ENCODE measurements around the gene MISP. TPM values are rescaled to one million over a fixed set of nuclear protein-coding genes. Genes with fewer than 3 reads are reported as not detected.

MISP gene
- total and polyA plus RNA-seq, 2 of the 13 experiments (the other 11 are each of a cell fraction or from before 2014, with no cell fraction given), result 0.67 to 1.3 TPM

DNA sequence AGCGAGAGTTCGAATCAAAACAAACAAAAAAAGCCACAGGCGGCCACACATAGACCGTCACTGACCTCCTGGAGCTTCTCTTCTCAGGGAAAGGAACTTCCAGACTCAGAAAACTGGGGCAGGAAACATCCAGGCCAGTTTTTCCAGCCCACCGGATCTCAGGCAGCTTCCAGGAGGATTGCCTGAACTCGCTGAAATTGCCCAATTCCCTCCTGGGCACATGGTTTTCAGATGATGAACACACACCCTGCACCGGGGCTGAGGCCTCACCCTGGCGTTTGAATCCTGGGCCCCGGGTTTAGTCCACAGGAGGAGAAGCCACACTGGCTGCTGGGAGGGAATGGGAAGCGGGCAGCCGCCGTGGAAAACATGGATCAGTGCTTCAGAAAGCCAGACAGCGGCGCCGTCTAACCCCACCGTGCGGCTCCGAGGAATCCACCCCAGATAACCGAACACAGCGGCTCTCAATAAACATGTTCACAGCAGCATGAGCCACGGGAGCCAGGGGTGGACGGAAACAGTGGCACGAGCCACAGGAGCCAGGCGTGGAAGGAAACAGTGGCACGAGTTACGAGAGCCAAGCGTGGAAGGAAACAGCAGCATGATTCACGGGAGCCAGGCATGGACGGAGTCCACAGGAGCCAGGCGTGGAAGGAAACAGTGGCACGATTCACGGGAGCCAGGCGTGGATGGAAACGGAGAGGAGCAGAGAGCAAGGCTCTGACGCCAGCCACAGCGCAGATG lies 28.2 kb downstream of the MISP start (continued):
- TF ChIP-seq ATF7-NPFF (CRISPR knock-in tag; IDR thresholded peaks at IDR 0.05; ENCODE audit: low read depth) (peak; percentile 69; the same call in 1 of the 2 replicates), KDM2A (CRISPR knock-in tag; IDR thresholded peaks at IDR 0.05; ENCODE audit: borderline replicate concordance, low read depth) (peak; percentile 75; the same call in 1 of the 2 replicates), SAFB2 (CRISPR knock-in tag; IDR thresholded peaks at IDR 0.05; ENCODE audit: borderline replicate concordance, low read depth) (no peak), TBX2 (CRISPR knock-in tag; IDR thresholded peaks at IDR 0.05; ENCODE audit: borderline replicate concordance) (peak; percentile 61), FOXO1 (CRISPR knock-in tag; IDR thresholded peaks at IDR 0.05) (peak; percentile 76), ZNF547 (CRISPR knock-in tag; IDR thresholded peaks at IDR 0.05) (peak; percentile 62), HNF4A (CRISPR knock-in tag; IDR thresholded peaks at IDR 0.05) (peak; percentile 42; the same call in 1 of the 2 replicates), FOSL2 (CRISPR knock-in tag; IDR thresholded peaks at IDR 0.05) (peak; percentile 78), MAFF (IDR thresholded peaks at IDR 0.05; ENCODE audit: low read depth, low read length) (no peak), KMT2A (CRISPR knock-in tag; IDR thresholded peaks at IDR 0.05) (peak; percentile 81; the same call in 1 of the 2 replicates), SAP130 (CRISPR knock-in tag; IDR thresholded peaks at IDR 0.05; ENCODE audit: low read depth) (peak; percentile 93), ZSCAN21 (CRISPR knock-in tag; IDR thresholded peaks at IDR 0.05; ENCODE audit: borderline replicate concordance) (peak; percentile 62; the same call in 1 of the 2 replicates)
- TF ChIP-seq, protein P1, sequence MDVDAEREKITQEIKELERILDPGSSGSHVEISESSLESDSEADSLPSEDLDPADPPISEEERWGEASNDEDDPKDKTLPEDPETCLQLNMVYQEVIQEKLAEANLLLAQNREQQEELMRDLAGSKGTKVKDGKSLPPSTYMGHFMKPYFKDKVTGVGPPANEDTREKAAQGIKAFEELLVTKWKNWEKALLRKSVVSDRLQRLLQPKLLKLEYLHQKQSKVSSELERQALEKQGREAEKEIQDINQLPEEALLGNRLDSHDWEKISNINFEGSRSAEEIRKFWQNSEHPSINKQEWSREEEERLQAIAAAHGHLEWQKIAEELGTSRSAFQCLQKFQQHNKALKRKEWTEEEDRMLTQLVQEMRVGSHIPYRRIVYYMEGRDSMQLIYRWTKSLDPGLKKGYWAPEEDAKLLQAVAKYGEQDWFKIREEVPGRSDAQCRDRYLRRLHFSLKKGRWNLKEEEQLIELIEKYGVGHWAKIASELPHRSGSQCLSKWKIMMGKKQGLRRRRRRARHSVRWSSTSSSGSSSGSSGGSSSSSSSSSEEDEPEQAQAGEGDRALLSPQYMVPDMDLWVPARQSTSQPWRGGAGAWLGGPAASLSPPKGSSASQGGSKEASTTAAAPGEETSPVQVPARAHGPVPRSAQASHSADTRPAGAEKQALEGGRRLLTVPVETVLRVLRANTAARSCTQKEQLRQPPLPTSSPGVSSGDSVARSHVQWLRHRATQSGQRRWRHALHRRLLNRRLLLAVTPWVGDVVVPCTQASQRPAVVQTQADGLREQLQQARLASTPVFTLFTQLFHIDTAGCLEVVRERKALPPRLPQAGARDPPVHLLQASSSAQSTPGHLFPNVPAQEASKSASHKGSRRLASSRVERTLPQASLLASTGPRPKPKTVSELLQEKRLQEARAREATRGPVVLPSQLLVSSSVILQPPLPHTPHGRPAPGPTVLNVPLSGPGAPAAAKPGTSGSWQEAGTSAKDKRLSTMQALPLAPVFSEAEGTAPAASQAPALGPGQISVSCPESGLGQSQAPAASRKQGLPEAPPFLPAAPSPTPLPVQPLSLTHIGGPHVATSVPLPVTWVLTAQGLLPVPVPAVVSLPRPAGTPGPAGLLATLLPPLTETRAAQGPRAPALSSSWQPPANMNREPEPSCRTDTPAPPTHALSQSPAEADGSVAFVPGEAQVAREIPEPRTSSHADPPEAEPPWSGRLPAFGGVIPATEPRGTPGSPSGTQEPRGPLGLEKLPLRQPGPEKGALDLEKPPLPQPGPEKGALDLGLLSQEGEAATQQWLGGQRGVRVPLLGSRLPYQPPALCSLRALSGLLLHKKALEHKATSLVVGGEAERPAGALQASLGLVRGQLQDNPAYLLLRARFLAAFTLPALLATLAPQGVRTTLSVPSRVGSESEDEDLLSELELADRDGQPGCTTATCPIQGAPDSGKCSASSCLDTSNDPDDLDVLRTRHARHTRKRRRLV (CRISPR knock-in tag; IDR thresholded peaks at IDR 0.05), result peak; percentile 57; the same call in 1 of the 2 replicates
- TF ChIP-seq, protein P2, sequence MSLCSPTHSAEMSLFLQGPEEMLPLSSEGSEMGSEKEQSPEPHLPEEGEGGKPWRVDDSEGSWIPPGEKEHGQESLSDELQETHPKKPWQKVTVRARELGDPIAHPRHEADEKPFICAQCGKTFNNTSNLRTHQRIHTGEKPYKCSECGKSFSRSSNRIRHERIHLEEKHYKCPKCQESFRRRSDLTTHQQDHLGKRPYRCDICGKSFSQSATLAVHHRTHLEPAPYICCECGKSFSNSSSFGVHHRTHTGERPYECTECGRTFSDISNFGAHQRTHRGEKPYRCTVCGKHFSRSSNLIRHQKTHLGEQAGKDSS (CRISPR knock-in tag; IDR thresholded peaks at IDR 0.05; ENCODE audit: borderline replicate concordance, low read depth), result peak; percentile 70; the same call in 1 of the 2 replicates
- TF ChIP-seq, protein P3, sequence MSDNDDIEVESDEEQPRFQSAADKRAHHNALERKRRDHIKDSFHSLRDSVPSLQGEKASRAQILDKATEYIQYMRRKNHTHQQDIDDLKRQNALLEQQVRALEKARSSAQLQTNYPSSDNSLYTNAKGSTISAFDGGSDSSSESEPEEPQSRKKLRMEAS (IDR thresholded peaks at IDR 0.05), result peak; percentile 98

Measured in HepG2 (cell line).